ENCODE measurements around the gene SVOPL. TPM values are rescaled to one million over a fixed set of nuclear protein-coding genes. Genes with fewer than 3 reads are reported as not detected.

The SVOPL gene
- total RNA-seq, 1 experiment from 2014 or later = not detected

DNA sequence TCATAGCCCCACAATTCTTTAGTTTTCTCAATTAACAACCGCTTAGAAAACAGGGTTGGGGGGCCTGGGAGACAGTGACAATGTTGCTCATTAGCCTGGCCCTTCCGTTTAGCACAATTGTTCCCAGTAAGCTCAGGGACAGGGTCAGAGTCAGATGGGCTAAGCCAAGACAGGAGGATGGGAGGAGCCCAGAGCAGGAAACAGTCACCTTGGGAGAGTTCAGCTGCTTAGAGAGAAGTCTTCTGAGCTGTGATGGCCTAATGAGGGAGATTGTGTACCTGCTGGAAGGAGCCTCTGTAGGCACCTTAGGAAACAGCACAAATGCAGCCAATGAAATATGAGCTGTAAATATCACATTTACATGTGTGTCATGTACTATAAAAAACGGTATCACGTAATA lies 35.9 kb downstream of the SVOPL start:
- Histone ChIP-seq H3K9me3 (ENCODE audit: control insufficient read depth in 1 of 2, insufficient read depth in 1 of 2, low read depth in 1 of 2, low read length in 2 of 2) (no peaks in the 10 kb centered on the region), H3K4me1 (ENCODE audit: control insufficient read depth in 1 of 2, insufficient read depth in 2 of 2, low read length in 2 of 2) (no peaks in the 10 kb centered on the region), H3K9me2 (ENCODE audit: insufficient read depth) (no peaks in the 10 kb centered on the region), H3K79me2 (ENCODE audit: insufficient read depth, low read length) (no peaks in the 10 kb centered on the region), H3K36me3 (ENCODE audit: control insufficient read depth in 1 of 2, insufficient read depth in 2 of 2, low read length in 2 of 2) (no peaks in the 10 kb centered on the region), H3K27me3 (ENCODE audit: insufficient read depth, low read length) (no peaks in the 10 kb centered on the region), H3K4me2 (ENCODE audit: low read length) (no peak overlapping the region), H2AFZ (ENCODE audit: low read depth, low read length, poor library complexity, severe bottlenecking) (no peak overlapping the region), H3K4me3 (replicated peaks in 1 of 2; ENCODE audit: low read depth in 1 of 2, low read length in 2 of 2) (no peak overlapping the region), H3K9ac (ENCODE audit: low read length) (no peak overlapping the region), H3K27ac (ENCODE audit: low read depth, low read length) (no peak overlapping the region), H4K20me1 (ENCODE audit: insufficient read depth) (no peaks in the 10 kb centered on the region)
- RAD21 ChIA-PET (ENCODE audit: low non-redundant PET in 1 of 2, low total read pairs in 2 of 2, uncharacterized antibody in 2 of 2, unreplicated experiment in 2 of 2) = interaction anchor here in 1 of 2 experiments (0.9 kb wide), 1 partner anchor 49 kb away, joined by 3 read pairs; no protein-coding TSS in a partner anchor
- no TSS peak for BruUV-seq (replicated peaks)
- ATAC-seq = no peak
- DNase-seq (ENCODE audit: low read depth, low spot score) = no peak
- POLR2A ChIA-PET = no interaction called here
- CTCF ChIA-PET = no interaction called here
- TF ChIP-seq ZFX (IDR thresholded peaks at IDR 0.05) (no peak), YY1 (IDR thresholded peaks at IDR 0.05; ENCODE audit: extremely low read depth, insufficient replicate concordance, low read depth, low read length) (no peak), ZNF274 (IDR thresholded peaks at IDR 0.05; ENCODE audit: low read depth, low read length) (no peak), FOSL1 (IDR thresholded peaks at IDR 0.05; ENCODE audit: low read depth) (no peak), POLR2A (IDR thresholded peaks at IDR 0.05; ENCODE audit: borderline replicate concordance, extremely low read depth, insufficient read depth, insufficient read length) (no peak), TCF7L2 (IDR thresholded peaks at IDR 0.05; ENCODE audit: borderline replicate concordance, extremely low read depth, insufficient read depth, insufficient read length) (no peak)
- intact Hi-C loops (cut with micrococcal nuclease) = no loop called here

DNA sequence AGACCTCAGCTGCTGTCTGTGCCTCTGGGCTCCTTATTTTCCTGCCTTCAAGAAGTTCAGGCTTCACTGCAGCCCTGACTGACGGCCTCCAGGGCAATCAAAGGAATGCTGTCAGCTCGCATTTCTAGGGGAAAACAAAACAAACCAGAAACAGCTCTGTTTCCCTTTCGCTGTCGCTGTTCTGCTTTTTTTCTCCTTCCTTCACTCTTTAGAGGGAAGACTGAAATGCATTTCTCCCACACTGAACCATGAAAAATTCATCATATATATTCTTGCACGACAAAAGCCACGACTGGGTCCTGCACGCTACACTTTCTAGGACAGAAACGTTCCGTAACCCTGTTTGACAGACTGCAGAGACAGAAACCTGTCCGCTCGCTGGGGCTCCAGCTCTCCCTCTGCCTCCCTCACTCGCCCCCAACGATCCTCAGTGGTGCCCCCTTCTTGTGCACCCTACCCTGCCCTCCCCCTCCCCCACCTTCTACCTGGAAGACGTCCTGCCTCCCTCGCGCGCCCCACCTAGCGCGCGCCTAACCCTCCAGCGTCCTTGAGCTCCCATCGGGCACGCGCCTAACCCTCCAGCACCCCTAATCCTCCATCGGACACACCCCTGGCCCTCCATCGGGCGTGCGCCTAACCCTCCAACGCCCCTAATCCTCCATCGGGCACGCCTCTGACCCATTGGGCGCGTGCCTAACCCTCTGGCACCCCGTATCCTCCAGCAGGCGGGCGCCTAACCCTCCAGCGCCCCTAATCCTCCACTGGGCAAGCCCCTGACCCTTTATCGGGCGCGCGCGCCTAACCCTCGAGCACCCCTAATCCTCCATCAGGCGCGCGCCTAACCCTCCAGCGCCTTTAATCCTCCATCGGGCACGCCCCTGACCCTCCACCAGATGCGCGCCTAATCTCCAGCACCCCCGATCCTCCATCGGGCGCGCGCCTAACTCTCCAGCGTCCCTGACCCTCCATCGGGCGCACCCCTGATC lies 37.1 kb downstream of the SVOPL start:
- ChIA-PET RAD21 (ENCODE audit: low non-redundant PET in 1 of 2, low total read pairs in 2 of 2, uncharacterized antibody in 2 of 2, unreplicated experiment in 2 of 2) (no interaction called here), POLR2A (no interaction called here), CTCF (no interaction called here)
- H4K20me1 ChIP-seq (ENCODE audit: insufficient read depth) = no peaks in the 10 kb centered on the region
- H3K9me2 ChIP-seq (ENCODE audit: insufficient read depth) = no peaks in the 10 kb centered on the region
- no peak overlapping the region for H3K27ac ChIP-seq (ENCODE audit: low read depth, low read length)
- no peaks in the 10 kb centered on the region for H3K27me3 ChIP-seq (ENCODE audit: insufficient read depth, low read length)
- H3K9me3 ChIP-seq (ENCODE audit: control insufficient read depth in 1 of 2, insufficient read depth in 1 of 2, low read depth in 1 of 2, low read length in 2 of 2) = no peaks in the 10 kb centered on the region
- DNase-seq (ENCODE audit: low read depth, low spot score) (no peak), ATAC-seq (no peak)
- no peaks in the 10 kb centered on the region for H3K36me3 ChIP-seq (ENCODE audit: control insufficient read depth in 1 of 2, insufficient read depth in 2 of 2, low read length in 2 of 2)
- H2AFZ ChIP-seq (ENCODE audit: low read depth, low read length, poor library complexity, severe bottlenecking) = no peak overlapping the region
- H3K79me2 ChIP-seq (ENCODE audit: insufficient read depth, low read length) = no peaks in the 10 kb centered on the region
- no peak overlapping the region for H3K4me2 ChIP-seq (ENCODE audit: low read length)
- H3K4me3 ChIP-seq (replicated peaks in 1 of 2; ENCODE audit: low read depth in 1 of 2, low read length in 2 of 2) = no peak overlapping the region
- intact Hi-C loops (cut with micrococcal nuclease) = no loop called here
- BruUV-seq (replicated peaks) = no TSS peak
- TF ChIP-seq POLR2A (IDR thresholded peaks at IDR 0.05; ENCODE audit: borderline replicate concordance, extremely low read depth, insufficient read depth, insufficient read length) = no peak
- TF ChIP-seq, protein P1, sequence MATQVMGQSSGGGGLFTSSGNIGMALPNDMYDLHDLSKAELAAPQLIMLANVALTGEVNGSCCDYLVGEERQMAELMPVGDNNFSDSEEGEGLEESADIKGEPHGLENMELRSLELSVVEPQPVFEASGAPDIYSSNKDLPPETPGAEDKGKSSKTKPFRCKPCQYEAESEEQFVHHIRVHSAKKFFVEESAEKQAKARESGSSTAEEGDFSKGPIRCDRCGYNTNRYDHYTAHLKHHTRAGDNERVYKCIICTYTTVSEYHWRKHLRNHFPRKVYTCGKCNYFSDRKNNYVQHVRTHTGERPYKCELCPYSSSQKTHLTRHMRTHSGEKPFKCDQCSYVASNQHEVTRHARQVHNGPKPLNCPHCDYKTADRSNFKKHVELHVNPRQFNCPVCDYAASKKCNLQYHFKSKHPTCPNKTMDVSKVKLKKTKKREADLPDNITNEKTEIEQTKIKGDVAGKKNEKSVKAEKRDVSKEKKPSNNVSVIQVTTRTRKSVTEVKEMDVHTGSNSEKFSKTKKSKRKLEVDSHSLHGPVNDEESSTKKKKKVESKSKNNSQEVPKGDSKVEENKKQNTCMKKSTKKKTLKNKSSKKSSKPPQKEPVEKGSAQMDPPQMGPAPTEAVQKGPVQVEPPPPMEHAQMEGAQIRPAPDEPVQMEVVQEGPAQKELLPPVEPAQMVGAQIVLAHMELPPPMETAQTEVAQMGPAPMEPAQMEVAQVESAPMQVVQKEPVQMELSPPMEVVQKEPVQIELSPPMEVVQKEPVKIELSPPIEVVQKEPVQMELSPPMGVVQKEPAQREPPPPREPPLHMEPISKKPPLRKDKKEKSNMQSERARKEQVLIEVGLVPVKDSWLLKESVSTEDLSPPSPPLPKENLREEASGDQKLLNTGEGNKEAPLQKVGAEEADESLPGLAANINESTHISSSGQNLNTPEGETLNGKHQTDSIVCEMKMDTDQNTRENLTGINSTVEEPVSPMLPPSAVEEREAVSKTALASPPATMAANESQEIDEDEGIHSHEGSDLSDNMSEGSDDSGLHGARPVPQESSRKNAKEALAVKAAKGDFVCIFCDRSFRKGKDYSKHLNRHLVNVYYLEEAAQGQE (IDR thresholded peaks at IDR 0.05; ENCODE audit: low read depth) = no peak
- no peak for TF ChIP-seq SP1 (IDR thresholded peaks at IDR 0.05; ENCODE audit: low read depth)
- no peak for TF ChIP-seq TCF7L2 (IDR thresholded peaks at IDR 0.05; ENCODE audit: borderline replicate concordance, extremely low read depth, insufficient read depth, insufficient read length)
- no peak for TF ChIP-seq ZNF274 (IDR thresholded peaks at IDR 0.05; ENCODE audit: low read depth, low read length)
- H3K4me1 ChIP-seq (ENCODE audit: control insufficient read depth in 1 of 2, insufficient read depth in 2 of 2, low read length in 2 of 2) = no peaks in the 10 kb centered on the region
- no peak overlapping the region for H3K9ac ChIP-seq (ENCODE audit: low read length)

Data from HCT116 (cell line).